Loucy (cell line): ENCODE measurements around the gene INF2.

Experiments
- CTCF ChIP-seq: fragments of 200-600 bp; sonication (generic); conservative IDR thresholded peaks from 2 replicates; pipeline ENCODE4 v1.5.1; 2014; ENCODE audit warnings: mild to moderate bottlenecking, antibody characterized with exemption, low read length
- EZH2phosphoT487 ChIP-seq: fragments of 200-600 bp; IDR thresholded peaks from 2 replicates; pipeline ENCODE4 v1.6.1; 2018; ENCODE audit warnings: antibody characterized with exemption, mild to moderate bottlenecking, moderate library complexity, borderline replicate concordance

GRCh38 chr14:104688505-104689108 lies 811 bp upstream of the INF2 start:
- TF ChIP-seq CTCF = no peak
- TF ChIP-seq EZH2phosphoT487 = no peak
